Measurements from ENCODE around the gene CDK11B.

CDK11B gene

GRCh38 chr1:1614204-1614953, 44.4 kb downstream of the CDK11B start:
- peak; percentile 55 for DNase-seq

GRCh38 chr1:1613509-1614082, 45.2 kb downstream of the CDK11B start:
- DNase-seq = no peak

- no peak for DNase-seq
Observed at GRCh38 chr1:1612104-1612400, 46.8 kb downstream of the CDK11B start.

- DNase-seq = no peak
Observed at GRCh38 chr1:1610796-1611195, 48.0 kb downstream of the CDK11B start.

GRCh38 chr1:1609822-1610485, 48.9 kb downstream of the CDK11B start:
- DNase-seq = no peak

DNA sequence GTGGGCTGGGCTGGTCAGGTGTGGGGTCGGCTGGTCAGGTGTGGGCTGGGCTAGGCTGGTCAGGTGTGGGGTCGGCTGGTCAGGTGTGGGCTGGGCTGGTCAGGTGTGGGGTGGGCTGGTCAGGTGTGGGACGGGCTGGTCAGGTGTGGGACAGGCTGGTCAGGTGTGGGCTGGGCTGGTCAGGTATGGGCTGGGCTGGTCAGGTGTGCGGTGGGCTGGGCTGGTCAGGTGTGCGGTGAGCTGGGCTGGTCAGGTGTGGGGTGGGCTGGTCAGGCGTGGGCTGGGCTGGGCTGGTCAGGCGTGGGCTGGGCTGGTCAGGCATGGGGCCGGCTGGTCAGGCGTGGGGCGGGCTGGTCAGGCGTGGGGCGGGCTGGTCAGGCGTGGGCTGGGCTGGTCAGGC, 52.6 kb downstream of the CDK11B start:
- DNase-seq = no peak

DNA sequence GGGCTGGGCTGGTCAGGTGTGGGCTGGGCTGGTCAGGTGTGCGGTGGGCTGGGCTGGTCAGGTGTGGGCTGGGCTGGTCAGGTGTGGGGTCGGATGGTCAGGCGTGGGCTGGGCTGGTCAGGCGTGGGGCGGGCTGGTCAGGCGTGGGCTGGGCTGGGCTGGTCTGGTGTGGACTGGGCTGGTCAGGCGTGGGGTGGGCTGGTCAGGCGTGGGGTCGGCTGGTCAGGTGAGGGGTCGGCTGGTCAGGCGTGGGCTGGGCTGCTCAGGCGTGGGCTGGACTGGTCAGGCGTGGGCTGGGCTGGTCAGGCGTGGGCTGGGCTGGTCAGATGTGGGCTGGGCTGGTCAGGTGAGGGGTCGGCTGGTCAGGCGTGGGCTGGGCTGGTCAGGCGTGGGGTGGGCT, 53.1 kb downstream of the CDK11B start:
- DNase-seq = no peak

- no peak for DNase-seq
Observed at GRCh38 chr1:1605034-1605591, 53.7 kb downstream of the CDK11B start.

DNA sequence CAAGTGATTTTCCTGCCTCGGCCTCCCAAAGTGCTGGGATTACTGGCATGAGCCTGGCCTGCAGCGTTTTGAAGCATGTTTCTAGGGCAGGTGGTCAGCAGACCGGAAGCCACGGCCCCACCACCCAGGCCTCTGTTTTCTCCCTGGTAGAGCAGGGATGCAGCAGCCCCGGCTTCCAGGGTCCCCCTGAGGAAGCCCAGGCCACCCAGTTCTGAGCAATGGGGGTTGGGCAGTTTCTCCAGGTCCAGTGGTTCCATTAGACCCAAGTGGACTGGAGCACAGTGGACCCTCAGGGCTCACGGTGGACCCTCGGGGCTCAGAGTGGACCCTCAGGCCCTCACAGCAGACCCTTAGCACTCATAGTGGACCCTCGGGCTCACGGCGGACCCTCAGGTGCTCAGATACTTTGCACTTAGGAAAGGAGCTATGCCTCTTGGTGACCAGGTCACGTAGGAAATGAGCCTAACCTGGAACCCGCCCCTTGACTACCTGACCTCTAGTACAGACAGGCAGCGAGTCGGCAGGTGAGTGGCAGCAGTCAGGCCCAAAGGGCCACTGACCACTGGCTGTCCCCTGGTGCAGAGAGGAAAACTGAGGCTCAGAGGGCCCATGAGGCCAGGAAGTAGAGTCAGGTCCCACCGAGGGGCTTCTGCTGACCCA, 54.3 kb downstream of the CDK11B start:
- DNase-seq = no peak

DNA sequence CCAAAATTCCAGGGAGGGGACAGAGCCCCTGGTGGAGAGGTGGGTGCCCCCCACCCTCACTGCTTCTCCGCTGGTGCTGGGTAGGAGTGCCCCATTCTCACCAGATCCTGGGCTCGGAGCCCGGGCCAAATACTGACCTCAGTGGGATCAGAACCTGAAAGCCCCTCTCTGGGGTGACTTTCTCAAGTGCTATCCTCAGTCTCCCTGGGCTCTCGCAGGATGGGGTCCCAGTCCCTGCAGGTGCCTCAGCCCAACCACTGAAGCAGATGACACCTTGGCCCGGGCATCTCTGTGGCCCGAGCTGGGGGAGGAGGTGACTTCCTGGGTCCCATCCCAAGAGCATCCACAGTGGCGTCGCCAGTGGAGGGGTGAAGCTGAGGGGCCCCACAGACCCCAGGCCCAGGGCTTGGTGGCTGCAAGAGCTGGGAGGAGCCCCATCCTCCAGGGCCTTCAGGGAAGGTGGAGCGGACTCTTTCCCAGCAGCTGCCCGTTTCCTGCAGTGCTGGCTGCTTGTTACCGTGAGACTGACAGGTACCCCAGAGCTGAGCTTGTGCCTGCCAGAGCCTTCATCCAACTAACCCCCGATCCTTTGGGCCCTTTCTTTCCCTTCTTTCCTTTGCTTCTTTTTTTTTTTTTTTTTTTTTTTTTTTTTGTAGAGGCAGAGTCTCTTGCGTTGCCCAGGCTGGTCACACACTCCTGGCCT, 55.0 kb downstream of the CDK11B start:
- no peak for DNase-seq

DNA sequence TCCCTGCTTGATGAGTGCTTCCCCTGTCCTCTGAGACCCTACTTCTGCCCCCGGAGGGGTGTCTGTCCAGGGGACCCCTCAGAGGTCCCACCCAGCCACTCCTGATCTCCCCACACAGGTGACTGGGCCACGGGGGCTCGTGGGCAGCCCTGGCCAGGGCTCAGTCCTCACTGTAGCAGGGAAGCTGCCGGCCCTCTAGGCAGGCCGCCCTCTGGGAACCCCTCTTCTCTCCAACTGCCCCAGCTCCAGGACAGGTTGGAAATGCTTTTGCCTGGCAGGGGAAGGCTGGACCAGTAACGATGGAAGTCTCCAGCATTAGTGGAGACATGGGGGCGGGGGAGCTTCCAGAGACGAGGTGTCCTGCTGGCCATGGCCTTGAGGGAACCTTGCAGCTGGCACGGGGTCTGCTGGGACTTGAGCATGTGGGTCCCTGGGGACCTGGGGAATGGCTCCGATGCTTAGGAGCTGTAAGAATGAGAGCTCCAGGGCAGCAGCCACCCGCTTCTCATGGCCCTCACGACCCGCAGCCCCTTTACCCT, 55.8 kb downstream of the CDK11B start:
- DNase-seq = no peak

- no peak for DNase-seq
Observed at GRCh38 chr1:1602304-1602967, 56.4 kb downstream of the CDK11B start.

DNA sequence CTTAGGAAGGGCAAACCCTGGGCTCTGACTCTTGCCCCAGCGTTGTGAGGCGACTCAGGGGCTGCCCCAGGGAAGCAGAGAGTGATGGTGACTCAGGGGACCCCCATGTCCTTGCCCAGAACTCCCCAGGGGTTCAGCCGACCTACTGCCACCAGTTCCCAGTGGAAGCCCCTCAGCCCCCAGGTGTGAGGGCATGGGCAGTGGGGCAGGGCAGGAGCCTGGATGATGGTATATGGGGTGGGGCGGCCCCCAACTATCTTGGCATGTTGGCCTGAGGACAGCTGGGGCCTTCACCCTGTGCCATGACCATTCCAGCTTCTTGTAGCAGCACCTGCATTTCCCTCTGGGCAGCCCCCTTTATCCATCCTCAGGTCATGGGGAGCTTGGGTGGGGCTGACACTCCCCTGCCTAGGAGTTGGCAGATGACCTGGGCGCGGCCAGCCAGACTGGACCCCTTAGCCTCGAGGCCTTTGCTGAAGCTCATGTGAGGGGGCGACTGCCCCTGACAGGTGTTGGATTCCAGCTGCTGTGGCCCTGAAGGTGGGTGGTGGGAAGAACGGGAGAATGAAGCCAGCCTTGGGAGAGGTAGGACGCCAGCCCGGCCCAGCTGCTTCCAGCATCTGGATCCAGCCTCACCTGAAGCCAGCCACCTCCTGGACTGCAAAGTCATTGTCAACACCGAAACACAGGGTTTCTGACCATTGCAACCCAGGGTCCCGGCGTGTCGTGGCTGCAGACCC, 57.1 kb downstream of the CDK11B start:
- DNase-seq = no peak

- no peak for DNase-seq
Observed at GRCh38 chr1:1600861-1601563, 57.8 kb downstream of the CDK11B start.

- DNase-seq = no peak
Observed at GRCh38 chr1:1599935-1600860, 58.6 kb downstream of the CDK11B start, which contains the start of gene FNDC10. Gene FNDC10, minus strand, starts transcription at chr1:1600135. Its CDS starts 120 bp downstream, at chr1:1600015.

DNA sequence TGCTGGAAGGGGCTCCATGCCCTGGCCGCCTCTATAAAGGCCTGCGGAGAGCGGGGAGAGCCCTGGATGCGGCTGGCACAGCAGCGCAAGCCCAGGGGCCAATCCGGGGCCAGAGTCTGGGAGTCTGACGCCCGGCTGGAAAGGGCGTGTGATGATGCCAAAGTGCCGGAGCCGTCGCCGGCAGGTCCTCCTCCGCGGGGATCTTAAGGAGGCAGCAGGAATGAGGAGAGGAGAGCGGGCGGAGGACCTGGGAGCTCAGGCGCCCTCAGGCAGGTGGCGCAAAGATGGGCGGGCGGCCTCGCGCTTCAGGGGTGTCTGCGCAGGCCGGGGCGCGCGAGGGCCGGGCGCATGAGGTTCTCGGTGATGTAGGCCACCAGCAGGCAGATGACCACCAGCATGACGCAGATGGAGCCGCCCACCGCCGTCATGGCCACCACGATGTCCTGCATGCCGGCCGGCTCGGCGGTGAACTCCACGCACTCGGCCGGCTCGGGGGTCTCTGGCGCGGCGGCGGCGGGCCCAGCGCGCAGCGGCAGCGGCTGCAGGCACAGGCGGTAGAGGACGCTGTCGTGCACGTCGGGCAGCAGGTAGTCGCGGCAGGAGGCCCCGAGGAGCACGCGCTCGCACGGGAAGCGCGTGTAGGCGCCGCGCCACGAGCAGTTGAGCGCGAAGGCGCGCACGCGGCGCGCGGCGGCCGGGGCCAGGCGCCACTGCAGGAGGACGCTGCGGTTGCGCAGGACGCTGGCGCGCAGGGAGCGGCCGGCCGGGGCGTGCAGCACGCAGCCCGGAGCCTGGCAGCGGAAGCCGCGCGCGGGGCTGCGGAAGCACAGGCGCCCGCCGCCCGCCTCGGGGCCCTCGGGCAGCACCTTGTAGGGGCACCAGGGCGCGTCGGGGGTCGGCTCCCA, 59.5 kb downstream of the CDK11B start:
- DNase-seq = no peak

GRCh38 chr1:1598720-1599029, 60.1 kb downstream of the CDK11B start:
- DNase-seq = no peak

GRCh38 chr1:1598051-1598719, 60.6 kb downstream of the CDK11B start:
- no peak for DNase-seq
